Transverse colon (tissue), 4 donors: ENCODE results near the gene LRFN4.

Source experiments
- CTCF ChIP-seq, 5 experiments: fragments of 200-600 bp in 3 of 5; fragments of 450-650 bp in 2 of 5; sonication (generic) in 3 of 5; IDR thresholded peaks; 1 replicate in 2 of 5; 2 replicates in 3 of 5; pipeline ENCODE4 v1.5.1; 2016 to 2017; ENCODE audit warnings: antibody characterized with exemption in 5 of 5, inconsistent platforms in 3 of 5, mild to moderate bottlenecking in 2 of 5, moderate library complexity in 1 of 5
- EP300 ChIP-seq: sonication (generic); formaldehyde crosslinking; IDR thresholded peaks from one replicate; pipeline ENCODE4 v1.6.1; 2017; ENCODE audit warnings: antibody characterized with exemption, low read depth
- POLR2A ChIP-seq: fragments of 450-650 bp; IDR thresholded peaks from one replicate; pipeline ENCODE4 v1.6.1; 2016; ENCODE audit warnings: antibody characterized with exemption, mild to moderate bottlenecking, moderate library complexity
- POLR2AphosphoS5 ChIP-seq, 3 donors: sonication (generic); formaldehyde crosslinking; IDR thresholded peaks; one replicate each; pipeline ENCODE4 v1.6.1; 2016; ENCODE audit warnings: antibody characterized with exemption in 3 of 3

- TF ChIP-seq EP300 (no peak), POLR2AphosphoS5 (IDR thresholded peaks at IDR 0.05) (no peak), CTCF (IDR thresholded peaks at IDR 0.05) (no peak), POLR2A (no peak)
Measured at GRCh38 chr11:66870131-66870530, 13.3 kb downstream of the LRFN4 start.
